Hematopoietic multipotent progenitor cell treated with erythropoietin and hydrocortisone succinate and interleukin-3 and kit ligand, for 8 days (in vitro differentiated cells): ENCODE measurements around the gene CENPP.
A peak's percentile ranks its signal among the peaks of the same experiment; 100 is the strongest.

ENCODE experiments used
- DNase-seq: peaks from one replicate; pipeline ENCODE4 v3.0.0-alpha.2; 2015

CENPP gene

DNA sequence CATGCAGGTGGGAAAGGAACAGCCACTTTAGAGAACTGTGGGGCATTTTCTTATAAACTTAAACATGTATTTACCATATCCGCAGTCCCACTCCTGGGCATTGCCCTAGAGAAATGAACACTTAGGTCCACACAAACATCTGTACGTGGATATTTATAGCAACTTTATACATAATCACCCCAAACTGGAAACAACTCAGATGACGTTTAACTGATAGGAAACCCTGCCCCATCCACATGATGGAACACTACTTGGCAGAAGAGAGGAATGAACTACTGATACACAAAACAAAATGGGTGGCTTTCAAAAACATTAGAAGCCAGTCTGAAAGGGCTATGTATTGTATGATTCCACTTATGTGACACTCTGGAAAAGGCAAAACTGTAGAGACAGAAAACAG, 187.6 kb downstream of the CENPP start:
- DNase-seq, result no peak

GRCh38 chr9:92514635-92515034, 188.9 kb downstream of the CENPP start:
- no peak for DNase-seq

DNA sequence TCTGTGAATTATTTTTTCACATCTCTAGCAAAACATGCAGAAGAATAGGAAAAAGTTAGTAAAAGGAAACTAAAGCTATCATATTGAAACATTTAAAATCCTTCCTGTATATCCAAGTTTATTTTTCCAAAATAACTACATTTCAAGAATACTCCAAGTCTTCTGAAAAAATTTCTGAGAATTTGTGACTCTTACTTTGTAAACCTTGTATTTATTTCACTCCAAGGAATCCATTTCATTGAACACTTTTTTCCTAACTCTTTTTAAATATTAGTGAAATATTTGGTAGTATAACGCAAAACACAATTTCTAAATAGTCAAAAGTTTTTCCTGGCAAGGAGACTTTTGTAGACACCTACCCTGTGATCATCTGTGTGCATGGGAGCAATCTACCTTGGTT, 190.8 kb downstream of the CENPP start:
- no peak for DNase-seq

GRCh38 chr9:92517046-92517445, 191.3 kb downstream of the CENPP start:
- DNase-seq, result no peak

- no peak for DNase-seq
These were observed 192.4 kb downstream of the CENPP start for GRCh38 chr9:92518199-92518598.

GRCh38 chr9:92520837-92521236, 195.1 kb downstream of the CENPP start:
- DNase-seq, result peak; percentile 7

- DNase-seq, result peak; percentile 62
These were observed 197.5 kb downstream of the CENPP start for GRCh38 chr9:92522983-92523970.

- DNase-seq, result no peak
These were observed 199.1 kb downstream of the CENPP start for GRCh38 chr9:92524881-92525280.

- no peak for DNase-seq
These were observed 199.6 kb downstream of the CENPP start for GRCh38 chr9:92525306-92525705.

DNA sequence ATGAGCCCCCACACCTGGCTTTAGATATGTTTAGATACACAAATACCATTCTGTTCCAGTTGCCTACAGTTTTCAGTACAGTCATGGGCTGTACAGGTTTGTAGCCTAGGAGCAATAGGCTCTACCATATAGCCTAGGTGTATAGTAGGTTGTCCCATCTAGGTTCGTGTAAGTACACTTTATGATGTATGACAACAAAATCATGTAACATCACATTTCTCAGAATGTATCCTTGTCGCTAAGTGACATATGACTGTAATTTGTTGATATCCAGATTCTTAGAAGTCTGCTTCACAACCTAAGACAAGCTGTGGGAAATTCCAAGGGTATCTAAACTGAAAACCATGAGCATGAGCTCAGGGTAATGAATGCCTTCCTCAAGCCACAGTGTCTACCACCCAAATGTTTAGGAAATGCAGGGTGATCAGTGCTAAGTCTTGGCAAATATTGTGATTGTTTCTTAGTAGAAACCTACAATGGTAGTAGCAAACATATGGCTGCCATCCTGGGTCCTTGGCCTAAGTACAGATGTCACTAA, 201.6 kb downstream of the CENPP start:
- DNase-seq, result no peak

- DNase-seq, result no peak
These were observed 202.2 kb downstream of the CENPP start for GRCh38 chr9:92527832-92528521.

GRCh38 chr9:92528522-92528849, 202.7 kb downstream of the CENPP start:
- DNase-seq, result no peak

DNA sequence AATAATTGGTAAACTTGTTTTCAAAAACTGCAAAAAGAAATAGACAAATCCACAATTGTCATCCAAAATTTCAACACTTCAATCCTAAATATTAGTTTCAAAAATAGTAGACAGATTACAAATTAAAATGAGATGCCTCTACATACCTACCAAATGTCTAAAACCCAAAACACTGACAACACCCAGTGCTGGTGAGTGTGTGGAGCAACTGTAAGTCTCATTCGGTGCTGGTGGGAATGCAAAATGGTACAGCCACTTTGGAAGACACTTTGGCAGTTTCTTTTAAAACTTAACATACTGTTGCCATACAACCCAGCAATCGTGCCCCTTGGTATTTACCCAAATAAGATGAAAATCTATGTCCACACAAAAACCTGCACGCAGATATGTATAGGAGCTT, 203.4 kb downstream of the CENPP start:
- DNase-seq, result no peak

GRCh38 chr9:92530893-92531292, 205.1 kb downstream of the CENPP start:
- no peak for DNase-seq

GRCh38 chr9:92534204-92534603, 208.5 kb downstream of the CENPP start:
- DNase-seq, result no peak

DNA sequence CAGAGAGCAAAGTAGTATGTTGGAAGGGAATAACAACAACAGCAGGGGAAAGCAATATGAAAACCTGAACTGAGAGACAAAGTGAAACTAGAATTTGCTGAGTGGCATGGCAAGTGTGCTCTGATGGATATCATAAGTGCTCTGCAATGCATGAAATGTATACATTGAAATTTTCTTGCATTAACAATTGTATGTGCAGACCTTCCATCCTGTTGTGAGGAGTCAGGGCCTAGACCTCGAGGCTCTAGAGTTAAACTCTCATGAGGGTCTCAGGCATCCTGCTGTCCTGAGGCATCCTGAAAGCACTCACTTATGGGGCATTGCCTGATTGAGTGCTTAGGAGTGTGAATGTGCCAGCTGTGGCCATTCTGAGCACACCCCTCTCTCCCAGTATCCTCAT, 208.9 kb downstream of the CENPP start:
- DNase-seq, result no peak

GRCh38 chr9:92535940-92536850, 210.4 kb downstream of the CENPP start, which contains the start of gene ECM2:
TSS of gene ECM2 (minus strand) at chr9:92535990. CDS start at chr9:92522866, 13,124 bp downstream.
- no peak for DNase-seq

- DNase-seq, result no peak
These were observed 212.8 kb downstream of the CENPP start for GRCh38 chr9:92538541-92538940.

DNA sequence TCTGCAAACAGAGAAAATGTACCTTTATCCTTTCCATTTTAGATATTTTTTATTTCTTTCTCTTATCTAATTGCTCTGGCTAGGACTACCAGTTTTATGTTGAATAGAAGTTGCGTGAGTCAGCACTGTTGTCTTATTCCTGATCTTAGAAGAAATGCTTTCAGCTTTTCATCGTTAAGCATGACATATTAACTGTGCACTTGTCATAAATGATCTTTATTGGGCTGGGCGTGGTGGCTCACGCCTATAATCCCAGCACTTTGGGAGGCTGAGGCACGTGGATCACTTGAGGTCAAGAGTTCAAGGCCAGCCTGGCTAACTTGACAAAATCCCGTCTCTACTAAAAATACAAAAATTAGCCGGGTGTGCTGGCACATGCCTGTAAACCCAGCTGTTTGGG, 218.2 kb downstream of the CENPP start:
- no peak for DNase-seq

DNA sequence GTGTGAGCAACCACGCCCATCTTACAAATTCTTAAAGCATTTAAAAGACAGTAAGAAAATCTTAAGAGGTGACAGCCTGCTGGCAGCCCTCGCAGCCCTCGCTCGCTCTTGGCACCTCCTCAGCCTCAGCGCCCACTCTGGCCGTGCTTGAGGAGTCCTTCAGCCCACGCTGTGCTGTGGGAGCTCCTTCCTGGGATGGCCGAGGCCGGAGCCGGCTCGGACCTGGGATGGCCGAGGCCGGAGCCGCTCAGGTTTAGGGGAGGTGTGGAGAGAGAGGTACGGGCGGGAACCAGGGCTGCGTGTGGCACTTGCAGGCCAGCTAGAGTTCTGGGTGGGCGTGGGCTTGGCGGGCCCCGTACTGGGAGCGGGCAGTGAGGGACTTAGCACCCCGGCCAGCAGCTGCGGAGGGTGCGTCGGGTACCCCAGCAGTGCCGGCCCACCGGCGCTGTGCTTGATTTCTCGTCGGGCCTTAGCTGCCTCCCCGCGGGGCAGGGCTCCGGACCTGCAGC, 219.3 kb downstream of the CENPP start:
- no peak for DNase-seq

DNA sequence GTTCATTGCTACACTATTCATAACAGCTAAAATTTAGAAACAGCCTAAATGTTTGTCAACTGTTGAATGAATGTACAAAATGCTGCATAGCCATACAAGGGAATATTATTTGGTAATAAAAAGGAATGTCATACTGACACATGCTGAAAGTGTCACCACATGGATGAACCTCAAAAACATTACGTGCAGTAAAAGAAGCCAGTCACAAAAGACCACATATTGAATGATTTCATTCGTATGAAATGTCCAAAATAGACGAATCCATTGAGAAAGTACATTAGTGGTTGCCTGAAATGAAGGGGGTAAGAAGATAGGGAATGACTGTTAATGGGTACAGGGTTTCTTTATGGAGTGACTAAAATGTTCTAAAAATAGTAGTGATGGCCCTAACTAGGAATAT, 221.6 kb downstream of the CENPP start:
- no peak for DNase-seq

GRCh38 chr9:92550765-92551164, 225.0 kb downstream of the CENPP start:
- no peak for DNase-seq
